Activated T-cell treated with anti-CD3 and anti-CD28 coated beads, Interleukin-2, amount 50 U/mL, for 72 hours (primary cell): ENCODE results near the gene CDX1. TPM values are rescaled to one million over a fixed set of nuclear protein-coding genes. Genes with fewer than 3 reads are reported as not detected.

Experiments
- ATAC-seq, 2 donors: fragments of 150-1000 bp; cut with Tn5 transposase; replicated peaks in 1 of 2; 2 replicates each; pipeline ENCODE4 v1.10.0; 2021; ENCODE audit warnings: moderate library complexity in 2 of 2, mild to moderate bottlenecking in 1 of 2
- DNase-seq, 2 donors: peaks; one replicate each; pipeline ENCODE4 v3.0.0; 2021 to 2022; ENCODE audit warnings: mixed read lengths in 1 of 2
- H3K27ac Mint-ChIP-seq: one replicate; pipeline ENCODE4 v1.8.0; 2022; ENCODE audit warnings: mild to moderate bottlenecking, moderate library complexity, mixed read lengths
- H3K27me3 Mint-ChIP-seq: one replicate; pipeline ENCODE4 v1.8.0; 2022; ENCODE audit warnings: low read depth, mixed read lengths
- H3K36me3 Mint-ChIP-seq, 2 donors: one replicate each; pipeline ENCODE4 v1.8.0; 2022; ENCODE audit warnings: mixed read lengths in 2 of 2, mild to moderate bottlenecking in 1 of 2; ENCODE audit not compliant: insufficient read depth in 2 of 2
- H3K4me1 Mint-ChIP-seq: one replicate; pipeline ENCODE4 v1.8.0; 2022; ENCODE audit warnings: low read depth, mixed read lengths
- H3K4me3 Mint-ChIP-seq, 2 donors: one replicate each; pipeline ENCODE4 v1.8.0; 2022; ENCODE audit warnings: mild to moderate bottlenecking in 2 of 2, mixed read lengths in 2 of 2, moderate library complexity in 2 of 2
- H3K9me3 Mint-ChIP-seq, 2 donors: one replicate each; pipeline ENCODE4 v1.8.0; 2022; ENCODE audit warnings: mixed read lengths in 2 of 2
- total RNA-seq, 2 donors: library from RNA; stranded (reverse); gene quantifications; one replicate each; pipeline ENCODE4 v1.2.3, GENCODE V29; 2022

Gene CDX1
- total RNA-seq, 2 donors from 2014 or later: not detected

DNA sequence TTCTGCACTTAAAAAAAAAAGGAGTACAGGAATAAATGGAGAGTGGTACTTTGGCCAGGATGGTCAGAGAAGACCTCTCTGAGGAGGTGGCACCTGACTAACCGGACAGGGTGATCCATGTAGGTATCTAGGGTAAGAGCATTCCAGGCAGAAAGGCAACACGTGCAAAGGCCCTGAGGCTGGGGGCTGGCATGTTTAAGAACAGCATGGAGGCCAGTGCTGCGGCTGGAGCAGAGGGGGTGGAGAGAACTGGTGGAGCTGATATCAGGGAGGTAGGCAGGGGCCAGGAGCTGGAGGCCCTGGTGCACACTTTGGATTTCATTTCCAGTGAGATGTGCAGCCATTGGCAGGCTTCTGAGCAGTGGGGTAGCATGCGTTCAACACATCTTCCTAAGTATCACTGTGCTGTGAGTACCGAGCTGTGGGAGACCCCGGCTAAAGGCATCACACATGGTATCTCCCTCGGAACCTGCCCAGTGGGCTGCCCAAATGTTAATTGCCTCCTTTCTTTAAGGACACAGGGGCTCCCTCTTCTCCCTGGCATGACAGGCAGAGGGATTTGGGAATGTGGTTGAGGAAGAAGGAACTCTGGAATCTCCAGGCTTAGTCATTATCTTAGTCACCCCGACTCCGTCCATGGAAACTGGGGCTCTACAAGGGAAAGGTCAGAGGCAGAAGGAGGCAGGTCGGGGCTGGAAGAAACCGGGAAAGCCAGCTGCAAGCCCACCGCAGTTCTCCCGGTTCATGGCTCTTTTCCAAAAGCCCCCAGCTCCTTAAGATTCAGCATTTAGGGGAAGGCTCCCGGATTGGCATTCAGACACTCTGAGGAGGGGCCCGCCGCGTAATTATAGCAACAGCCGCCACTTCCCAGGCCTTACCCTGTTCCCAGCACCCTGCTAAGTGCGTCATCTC is 41.9 kb downstream of the CDX1 start:
- H3K9me3 Mint-ChIP-seq: no peaks in the 10 kb centered on the region
- DNase-seq (no peak), ATAC-seq (no peak)
- H3K27ac Mint-ChIP-seq: no peak overlapping the region
- peak overlapping the region; percentile 15 to 36 for H3K4me3 Mint-ChIP-seq
- peaks cover 10% of the 10 kb centered on the region for H3K4me1 Mint-ChIP-seq
- H3K36me3 Mint-ChIP-seq: no peaks in the 10 kb centered on the region
- H3K27me3 Mint-ChIP-seq: peaks cover 17% of the 10 kb centered on the region

DNA sequence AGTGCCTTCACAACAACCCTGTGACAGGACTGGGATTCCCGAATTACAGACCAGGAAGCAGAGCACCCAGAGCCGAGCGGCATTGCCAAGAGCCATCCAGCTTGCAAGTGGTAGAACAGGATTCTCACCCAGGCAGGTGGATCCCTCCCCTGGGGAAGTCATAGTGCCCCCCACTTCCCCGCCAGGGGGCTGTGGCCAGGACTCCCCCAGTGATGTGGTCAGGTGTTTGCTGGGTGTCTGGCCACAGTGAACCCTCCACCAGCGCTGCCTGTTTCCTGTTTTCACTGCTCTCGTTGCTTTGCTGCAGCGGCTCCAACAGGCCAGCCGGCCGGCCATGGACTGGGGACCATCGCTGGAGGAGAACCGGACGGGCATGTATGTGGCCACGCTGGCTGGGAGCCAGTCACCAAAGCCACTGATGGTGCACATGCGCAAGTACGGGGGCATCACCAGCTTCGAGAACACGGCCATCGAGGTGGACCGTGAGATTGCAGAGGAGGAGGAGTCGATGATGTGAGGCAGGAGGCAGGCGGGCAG is 42.6 kb downstream of the CDX1 start:
- peak; percentile 61 to 67 for ATAC-seq
- peak; percentile 21 to 27 for DNase-seq
- Mint-ChIP-seq H3K4me1 (peaks cover 10% of the 10 kb centered on the region), H3K36me3 (no peaks in the 10 kb centered on the region), H3K27me3 (peaks cover 17% of the 10 kb centered on the region), H3K9me3 (no peaks in the 10 kb centered on the region), H3K27ac (no peak overlapping the region), H3K4me3 (peak overlapping the region; percentile 15 to 36)

DNA sequence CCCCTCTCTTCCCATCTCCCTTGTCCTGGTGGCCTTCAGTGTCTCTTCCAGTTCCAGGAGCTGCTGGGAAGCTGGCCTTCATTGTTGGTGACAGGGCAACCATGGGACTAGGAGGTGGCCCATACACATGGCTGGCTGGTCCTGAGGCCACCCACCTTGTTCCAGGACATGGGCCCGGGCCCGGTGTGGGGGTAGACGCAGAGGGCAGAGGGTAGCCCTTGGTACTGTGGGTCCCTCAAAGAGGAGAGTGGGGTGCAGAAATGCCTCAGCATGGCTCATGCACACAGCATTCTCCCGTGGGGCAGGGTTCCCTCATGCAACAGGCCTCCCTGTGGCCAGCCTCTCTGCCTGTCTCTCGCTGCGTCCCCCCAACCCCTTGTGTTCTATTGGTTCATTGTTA is 44.1 kb downstream of the CDX1 start:
- no peaks in the 10 kb centered on the region for H3K36me3 Mint-ChIP-seq
- no peak for ATAC-seq
- H3K9me3 Mint-ChIP-seq: no peaks in the 10 kb centered on the region
- H3K4me3 Mint-ChIP-seq: no peak overlapping the region
- H3K27ac Mint-ChIP-seq: no peak overlapping the region
- no peak for DNase-seq
- H3K27me3 Mint-ChIP-seq: peaks cover 17% of the 10 kb centered on the region
- H3K4me1 Mint-ChIP-seq: peaks cover 10% of the 10 kb centered on the region

DNA sequence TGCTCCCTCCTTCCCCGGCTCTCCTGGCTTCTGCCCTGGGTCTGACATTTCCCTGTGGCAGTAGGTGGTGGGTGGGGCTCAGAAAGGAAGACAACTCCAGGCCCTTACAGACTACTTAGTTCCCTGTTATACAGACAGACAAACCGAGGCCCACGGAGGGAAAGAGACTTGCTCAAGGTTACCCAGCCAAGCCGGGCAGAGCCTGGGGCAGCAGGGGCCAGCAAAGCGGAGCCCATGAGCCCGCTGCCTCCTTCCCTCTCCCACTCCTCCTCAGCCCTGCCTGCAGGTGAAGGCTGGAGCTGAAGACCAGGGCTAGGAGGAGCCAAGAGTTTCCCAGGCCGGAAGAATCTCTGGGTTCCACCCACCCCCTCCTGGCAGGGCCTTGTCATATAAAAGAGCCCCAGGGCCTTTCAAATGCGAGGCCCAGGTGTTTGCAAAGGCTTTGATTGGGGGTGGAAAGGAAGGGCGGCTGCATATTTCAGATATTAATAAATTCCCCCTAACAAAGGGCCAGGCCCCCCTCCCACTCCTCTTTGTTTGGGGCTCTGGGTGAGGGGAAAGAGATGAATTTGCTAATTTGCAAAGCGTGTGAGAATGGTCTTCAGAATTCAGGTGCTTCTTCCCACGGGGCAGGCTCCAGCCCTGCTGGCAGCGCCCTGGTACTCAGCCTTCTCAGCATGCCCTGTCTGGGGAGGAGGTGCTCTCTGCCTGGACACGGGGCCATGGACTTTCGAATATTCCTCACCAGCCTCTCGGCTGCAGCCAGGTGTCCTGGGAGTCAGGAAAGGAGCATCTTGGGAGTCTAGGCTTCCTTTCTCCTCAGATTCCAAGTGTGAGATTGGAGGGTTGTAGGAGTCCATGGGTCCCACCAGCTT is 44.8 kb downstream of the CDX1 start:
- Mint-ChIP-seq H3K27me3 (peaks cover 17% of the 10 kb centered on the region), H3K27ac (no peak overlapping the region), H3K9me3 (no peaks in the 10 kb centered on the region), H3K36me3 (no peaks in the 10 kb centered on the region), H3K4me3 (no peak overlapping the region), H3K4me1 (peaks cover 10% of the 10 kb centered on the region)
- ATAC-seq: no peak
- no peak for DNase-seq

DNA sequence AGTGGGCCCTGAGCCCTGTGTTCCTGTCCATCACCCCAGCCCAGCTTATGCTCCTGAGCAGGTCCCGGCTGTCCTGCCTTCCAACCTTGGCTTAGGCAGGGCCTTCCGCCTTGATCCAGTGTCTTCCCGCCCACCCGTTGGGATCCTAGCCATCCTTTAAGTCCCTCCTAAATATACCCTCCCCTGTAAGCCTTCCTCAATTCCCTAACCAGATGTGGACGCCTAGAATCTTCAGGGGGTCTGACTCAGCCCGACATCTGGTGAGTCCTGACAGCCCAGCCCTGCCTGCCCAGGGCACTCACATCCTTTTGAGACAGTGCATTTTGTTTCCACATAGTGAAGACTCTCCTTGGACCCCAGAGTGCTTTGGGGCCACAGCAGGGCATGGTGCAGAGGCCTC is 47.0 kb downstream of the CDX1 start:
- H3K36me3 Mint-ChIP-seq: no peaks in the 10 kb centered on the region
- DNase-seq (no peak), ATAC-seq (no peak)
- no peaks in the 10 kb centered on the region for H3K9me3 Mint-ChIP-seq
- H3K4me3 Mint-ChIP-seq: no peak overlapping the region
- peaks cover 8% of the 10 kb centered on the region for H3K4me1 Mint-ChIP-seq
- H3K27ac Mint-ChIP-seq: no peak overlapping the region
- peaks cover 20% of the 10 kb centered on the region for H3K27me3 Mint-ChIP-seq

DNA sequence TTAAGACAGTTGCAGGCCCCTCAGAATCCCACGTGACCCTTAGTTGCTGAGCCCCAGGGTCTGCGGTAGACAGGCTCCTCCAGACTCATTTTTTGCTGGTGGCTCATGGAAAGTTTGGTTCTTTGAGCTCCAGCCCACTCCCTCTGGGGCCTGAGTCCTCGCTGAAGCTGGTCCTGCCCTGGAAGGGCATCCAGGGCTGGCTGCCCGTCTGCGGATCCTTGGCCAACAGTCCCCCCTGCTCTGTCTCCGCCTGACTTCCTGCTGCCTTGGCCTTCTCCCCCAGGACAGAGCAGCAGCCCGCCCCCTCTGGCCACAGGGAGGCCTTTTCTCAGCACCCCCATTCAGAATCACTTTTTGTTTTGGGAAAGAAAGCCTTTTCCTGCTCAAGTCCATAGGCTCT is 47.7 kb downstream of the CDX1 start:
- H3K27me3 Mint-ChIP-seq: peaks cover 19% of the 10 kb centered on the region
- DNase-seq: no peak
- no peak for ATAC-seq
- no peaks in the 10 kb centered on the region for H3K9me3 Mint-ChIP-seq
- H3K36me3 Mint-ChIP-seq: no peaks in the 10 kb centered on the region
- H3K4me3 Mint-ChIP-seq: no peak overlapping the region
- peaks cover 1% of the 10 kb centered on the region for H3K4me1 Mint-ChIP-seq
- H3K27ac Mint-ChIP-seq: no peak overlapping the region

DNA sequence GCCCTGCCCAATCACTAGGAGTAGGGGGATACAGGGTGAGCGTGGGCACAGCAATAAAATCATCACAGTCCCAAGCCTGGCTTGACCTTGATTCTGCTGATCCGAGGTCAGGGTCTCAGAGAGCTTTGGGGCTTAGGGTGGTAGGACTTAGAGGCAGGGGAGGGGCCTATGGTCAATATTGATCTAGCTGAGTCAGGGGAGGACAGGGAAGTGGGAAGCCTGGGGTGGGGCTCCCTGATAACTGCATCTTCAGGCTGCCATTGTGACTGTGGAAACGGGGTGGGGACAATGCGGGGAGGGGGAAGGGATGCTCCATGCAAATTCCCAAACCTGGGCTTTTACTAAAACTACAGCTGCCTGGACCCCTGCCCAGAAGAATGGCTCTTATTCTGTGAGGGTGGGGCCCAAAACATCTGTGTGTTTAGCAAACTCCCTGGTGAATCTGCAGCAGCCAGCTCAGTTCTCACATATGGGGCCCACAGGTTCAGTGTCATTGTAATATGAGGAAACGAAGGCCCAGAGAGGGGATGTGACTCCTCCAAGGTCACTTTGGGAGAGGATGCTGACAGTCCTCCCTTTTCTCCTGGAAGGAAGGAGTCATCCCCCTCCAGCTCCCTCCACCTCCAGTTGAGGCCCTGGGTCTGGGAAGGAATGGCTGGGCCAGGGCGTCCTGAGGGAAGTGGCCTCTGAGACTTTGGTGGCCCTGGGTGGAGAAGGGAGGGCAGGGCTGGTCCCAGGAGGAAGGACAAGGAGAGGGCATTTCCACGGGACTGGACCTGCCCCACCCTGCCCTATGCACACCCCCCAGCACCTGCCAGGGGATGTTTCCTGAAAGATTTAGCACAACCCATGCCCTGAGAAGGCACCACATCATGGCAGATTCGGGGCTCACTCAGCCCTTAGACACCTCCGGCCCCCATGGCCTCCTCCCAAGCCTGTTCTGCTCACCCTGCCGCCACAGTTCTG is 49.7 kb downstream of the CDX1 start:
- no peaks in the 10 kb centered on the region for H3K36me3 Mint-ChIP-seq
- H3K27me3 Mint-ChIP-seq: peaks cover 13% of the 10 kb centered on the region
- no peaks in the 10 kb centered on the region for H3K4me1 Mint-ChIP-seq
- no peak for DNase-seq
- no peaks in the 10 kb centered on the region for H3K9me3 Mint-ChIP-seq
- ATAC-seq: no peak
- H3K4me3 Mint-ChIP-seq: no peak overlapping the region
- no peak overlapping the region for H3K27ac Mint-ChIP-seq

DNA sequence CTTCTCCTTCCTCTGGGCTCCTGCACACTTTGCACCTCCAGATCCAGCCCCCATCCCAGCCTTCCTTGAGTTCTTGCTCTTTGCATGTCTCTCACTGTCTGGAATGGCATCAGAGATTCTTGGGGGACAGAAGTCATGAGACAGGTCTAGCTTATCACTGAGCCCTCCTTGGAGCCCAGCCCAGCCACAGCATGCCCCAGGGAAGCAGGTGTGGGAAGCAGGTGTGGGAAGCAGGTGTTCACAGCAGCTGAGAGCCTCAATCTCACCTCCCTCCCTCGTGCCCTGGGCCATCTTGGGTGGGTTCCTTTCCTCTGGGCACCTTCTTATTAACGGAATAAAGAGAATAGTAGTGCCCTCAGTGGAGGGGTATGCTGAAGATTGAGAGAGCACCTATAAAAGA is 50.5 kb downstream of the CDX1 start:
- ATAC-seq: no peak
- Mint-ChIP-seq H3K27me3 (peaks cover 13% of the 10 kb centered on the region), H3K4me3 (no peak overlapping the region), H3K27ac (no peak overlapping the region), H3K4me1 (no peaks in the 10 kb centered on the region), H3K36me3 (no peaks in the 10 kb centered on the region), H3K9me3 (no peaks in the 10 kb centered on the region)
- no peak for DNase-seq

DNA sequence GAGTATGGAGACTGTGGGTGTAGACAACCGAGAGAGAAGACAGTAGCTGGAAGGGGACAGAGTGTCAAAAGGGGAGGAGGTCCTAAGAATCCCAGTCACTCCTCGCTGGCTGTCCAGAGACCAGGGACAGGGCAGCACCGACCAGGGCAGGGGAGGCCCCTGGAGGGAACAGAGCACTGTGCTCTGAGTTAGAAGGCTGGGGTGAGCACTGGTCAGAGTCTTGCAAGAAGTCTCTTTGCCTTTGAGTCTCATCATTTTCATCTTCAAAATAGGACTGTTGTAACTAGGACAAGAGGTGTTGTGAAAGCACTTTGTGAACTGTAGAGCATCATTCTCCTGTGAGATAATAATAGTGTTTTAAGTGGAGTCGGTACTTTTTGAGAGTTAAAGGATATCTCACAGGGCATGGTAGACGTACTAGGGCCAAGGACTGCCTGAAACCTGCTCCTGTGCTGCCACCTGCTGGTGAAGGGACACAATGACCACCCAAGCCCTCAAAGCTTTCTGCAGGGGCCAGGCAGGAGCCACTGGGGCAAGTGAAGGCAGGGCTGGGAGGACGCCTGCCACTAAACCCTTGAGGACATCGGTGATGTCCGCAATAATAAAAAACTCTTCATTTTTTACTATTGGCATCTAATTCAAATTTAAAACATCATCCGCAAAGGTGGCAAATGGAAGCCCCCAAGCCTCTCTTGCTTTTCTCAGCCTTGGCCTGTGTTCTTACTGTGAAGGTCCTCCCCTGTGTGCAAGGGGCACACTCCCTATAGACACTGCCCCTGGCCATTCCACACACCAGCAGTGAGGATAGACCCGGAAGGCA is 51.5 kb downstream of the CDX1 start:
- Mint-ChIP-seq H3K27ac (no peak overlapping the region), H3K4me3 (no peak overlapping the region), H3K9me3 (no peaks in the 10 kb centered on the region), H3K4me1 (no peaks in the 10 kb centered on the region), H3K36me3 (no peaks in the 10 kb centered on the region), H3K27me3 (peaks cover 13% of the 10 kb centered on the region)
- peak; percentile 77 to 84 for DNase-seq
- peak; percentile 88 to 91 for ATAC-seq

DNA sequence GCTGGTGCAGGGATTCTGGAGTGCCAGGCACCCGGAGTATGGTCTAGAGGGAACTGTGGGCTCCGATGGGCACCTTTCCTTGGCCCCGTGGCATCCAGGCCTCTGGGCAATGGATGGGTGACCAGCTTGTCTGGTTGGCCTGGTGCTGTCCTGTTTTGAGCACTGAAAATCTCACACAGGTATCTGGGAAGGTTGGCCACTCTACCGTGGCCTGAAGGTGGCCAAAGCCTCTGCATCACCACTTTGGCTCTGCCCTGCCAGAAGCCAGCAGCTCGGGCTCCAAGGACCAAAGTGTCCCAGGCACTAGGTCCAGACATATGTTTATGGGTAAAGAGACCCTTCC is 52.1 kb downstream of the CDX1 start:
- H3K4me3 Mint-ChIP-seq: no peak overlapping the region
- DNase-seq: no peak
- no peak for ATAC-seq

DNA sequence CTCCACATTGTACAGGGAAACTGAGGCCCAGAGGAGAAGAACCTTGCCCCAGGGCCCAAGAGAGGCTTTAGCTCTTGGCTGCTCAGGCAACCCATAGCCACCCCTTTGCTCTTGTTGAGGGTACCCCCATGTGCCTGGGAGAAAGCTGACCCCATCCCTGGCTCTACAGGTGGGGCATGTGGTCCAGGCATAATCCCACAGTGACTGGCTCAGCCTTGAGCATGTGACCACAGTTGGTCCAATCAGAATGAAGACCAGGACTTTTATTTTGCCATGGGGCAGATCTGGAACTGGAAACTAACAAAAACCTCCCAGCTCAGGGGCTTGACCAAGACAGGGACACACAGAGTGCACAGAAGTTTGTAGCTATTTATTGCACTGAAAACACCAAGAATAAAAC is 52.6 kb downstream of the CDX1 start:
- Mint-ChIP-seq H3K36me3 (no peaks in the 10 kb centered on the region), H3K27ac (no peak overlapping the region), H3K27me3 (peaks cover 13% of the 10 kb centered on the region), H3K4me3 (no peak overlapping the region), H3K9me3 (no peaks in the 10 kb centered on the region), H3K4me1 (no peaks in the 10 kb centered on the region)
- ATAC-seq: no peak
- no peak for DNase-seq

More for the DNA sequence above, 52.1 kb downstream of the CDX1 start:
- Mint-ChIP-seq H3K9me3 (no peaks in the 10 kb centered on the region), H3K27ac (no peak overlapping the region), H3K27me3 (peaks cover 13% of the 10 kb centered on the region), H3K36me3 (no peaks in the 10 kb centered on the region), H3K4me1 (no peaks in the 10 kb centered on the region)

DNA sequence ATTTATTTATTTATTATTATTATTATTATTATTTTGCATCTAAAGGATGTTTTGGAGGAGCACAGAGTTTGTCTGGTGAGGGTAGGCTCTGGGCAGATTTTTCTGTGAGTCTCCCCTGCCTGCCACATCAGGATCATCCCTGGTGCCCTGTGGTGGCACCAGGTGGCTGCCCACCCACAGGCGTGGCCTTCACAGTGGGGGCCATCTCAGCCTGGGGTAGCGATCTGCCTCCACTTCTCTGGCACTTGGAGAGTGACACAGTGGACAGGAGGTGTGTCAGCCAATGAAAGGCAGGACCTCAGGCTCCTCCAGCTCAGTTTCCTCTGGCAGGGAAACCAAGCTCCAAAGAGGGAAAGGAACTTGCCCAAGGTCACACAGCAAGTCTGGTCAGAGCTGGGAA is 53.3 kb downstream of the CDX1 start:
- DNase-seq: no peak
- H3K27me3 Mint-ChIP-seq: peaks cover 13% of the 10 kb centered on the region
- H3K36me3 Mint-ChIP-seq: no peaks in the 10 kb centered on the region
- H3K4me3 Mint-ChIP-seq: no peak overlapping the region
- H3K9me3 Mint-ChIP-seq: no peaks in the 10 kb centered on the region
- H3K27ac Mint-ChIP-seq: no peak overlapping the region
- ATAC-seq: no peak
- H3K4me1 Mint-ChIP-seq: no peaks in the 10 kb centered on the region
